MM.1S (cell line): ENCODE results near the gene PLEKHD1.

Source experiments
- DNase-seq: peaks from one replicate; pipeline ENCODE4 v3.0.0-alpha.2; 2015
- H2AFZ ChIP-seq: fragments of 300-600 bp; sonication (generic); 2 replicates; pipeline ENCODE4 v1.6.0; 2016; ENCODE audit warnings: antibody characterized with exemption, low read length
- H3F3A ChIP-seq: fragments of 300-600 bp; sonication (generic); 2 replicates; pipeline ENCODE4 v1.6.1; 2016; ENCODE audit warnings: mild to moderate bottlenecking, antibody characterized with exemption, low read length, moderate library complexity, mixed read lengths; ENCODE audit not compliant: insufficient read depth
- H3K27ac ChIP-seq: fragments of 300-600 bp; sonication (generic); 2 replicates; pipeline ENCODE4 v1.5.1; 2016; ENCODE audit warnings: mild to moderate bottlenecking, low read length
- H3K27me3 ChIP-seq: fragments of 300-600 bp; sonication (generic); replicated peaks from 2 replicates; pipeline ENCODE4 v1.6.0; 2016; ENCODE audit warnings: low read length; ENCODE audit not compliant: insufficient read depth
- H3K36me3 ChIP-seq: fragments of 300-600 bp; sonication (generic); replicated peaks from 2 replicates; pipeline ENCODE4 v1.6.1; 2016; ENCODE audit warnings: mild to moderate bottlenecking, low read length, mixed read lengths; ENCODE audit not compliant: insufficient read depth
- H3K4me1 ChIP-seq: fragments of 300-600 bp; sonication (generic); 2 replicates; pipeline ENCODE4 v1.6.1; 2016; ENCODE audit warnings: low read length, mixed read lengths
- H3K4me2 ChIP-seq: fragments of 300-600 bp; sonication (generic); 2 replicates; pipeline ENCODE4 v1.6.0; 2016; ENCODE audit warnings: low read depth, low read length
- H3K4me3 ChIP-seq: fragments of 300-600 bp; sonication (generic); 2 replicates; pipeline ENCODE4 v1.5.1; 2016; ENCODE audit warnings: low read length, mixed read lengths
- H3K79me2 ChIP-seq: fragments of 300-600 bp; sonication (generic); 2 replicates; pipeline ENCODE4 v1.6.1; 2016; ENCODE audit warnings: mixed run types, low read length, mixed read lengths
- H3K9ac ChIP-seq: fragments of 300-600 bp; sonication (generic); 2 replicates; pipeline ENCODE4 v1.6.1; 2016; ENCODE audit warnings: low read length, mixed read lengths
- H3K9me2 ChIP-seq: fragments of 300-600 bp; sonication (generic); replicated peaks from 2 replicates; pipeline ENCODE4 v1.6.1; 2016; ENCODE audit warnings: mild to moderate bottlenecking, low read length, mixed read lengths; ENCODE audit not compliant: insufficient read depth
- H3K9me3 ChIP-seq: fragments of 300-600 bp; sonication (generic); replicated peaks from 2 replicates; pipeline ENCODE4 v1.6.1; 2016; ENCODE audit warnings: mild to moderate bottlenecking, low read length, mixed read lengths; ENCODE audit not compliant: insufficient read depth
- H4K20me1 ChIP-seq: fragments of 300-600 bp; sonication (generic); 2 replicates; pipeline ENCODE4 v1.6.1; 2016; ENCODE audit warnings: mild to moderate bottlenecking, low read length, moderate library complexity, mixed read lengths; ENCODE audit not compliant: insufficient read depth
- EZH2 ChIP-seq: fragments of 300-600 bp; sonication (generic); optimal IDR thresholded peaks from 2 replicates; pipeline ENCODE3; 2017; ENCODE audit warnings: low read depth, mild to moderate bottlenecking, antibody characterized with exemption, low read length, mixed read lengths
- EZH2phosphoT487 ChIP-seq: fragments of 300-600 bp; sonication (generic); IDR thresholded peaks from 2 replicates; pipeline ENCODE4 v1.6.1; 2018; ENCODE audit warnings: antibody characterized with exemption, low read length
- TF ChIP-seq, protein P1 (sequence below): fragments of 300-600 bp; sonication (generic); IDR thresholded peaks from 2 replicates; pipeline ENCODE4 v1.5.1; 2016; ENCODE audit warnings: antibody characterized with exemption, low read length, mixed read lengths

PLEKHD1 gene

GRCh38 chr14:69536971-69537370, 52.4 kb downstream of the PLEKHD1 start:
- TF ChIP-seq, protein P1, sequence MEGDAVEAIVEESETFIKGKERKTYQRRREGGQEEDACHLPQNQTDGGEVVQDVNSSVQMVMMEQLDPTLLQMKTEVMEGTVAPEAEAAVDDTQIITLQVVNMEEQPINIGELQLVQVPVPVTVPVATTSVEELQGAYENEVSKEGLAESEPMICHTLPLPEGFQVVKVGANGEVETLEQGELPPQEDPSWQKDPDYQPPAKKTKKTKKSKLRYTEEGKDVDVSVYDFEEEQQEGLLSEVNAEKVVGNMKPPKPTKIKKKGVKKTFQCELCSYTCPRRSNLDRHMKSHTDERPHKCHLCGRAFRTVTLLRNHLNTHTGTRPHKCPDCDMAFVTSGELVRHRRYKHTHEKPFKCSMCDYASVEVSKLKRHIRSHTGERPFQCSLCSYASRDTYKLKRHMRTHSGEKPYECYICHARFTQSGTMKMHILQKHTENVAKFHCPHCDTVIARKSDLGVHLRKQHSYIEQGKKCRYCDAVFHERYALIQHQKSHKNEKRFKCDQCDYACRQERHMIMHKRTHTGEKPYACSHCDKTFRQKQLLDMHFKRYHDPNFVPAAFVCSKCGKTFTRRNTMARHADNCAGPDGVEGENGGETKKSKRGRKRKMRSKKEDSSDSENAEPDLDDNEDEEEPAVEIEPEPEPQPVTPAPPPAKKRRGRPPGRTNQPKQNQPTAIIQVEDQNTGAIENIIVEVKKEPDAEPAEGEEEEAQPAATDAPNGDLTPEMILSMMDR, result no peak
- TF ChIP-seq EZH2phosphoT487, result no peak
- TF ChIP-seq EZH2, result no peak
- no peak overlapping the region for H3K4me3 ChIP-seq

DNA sequence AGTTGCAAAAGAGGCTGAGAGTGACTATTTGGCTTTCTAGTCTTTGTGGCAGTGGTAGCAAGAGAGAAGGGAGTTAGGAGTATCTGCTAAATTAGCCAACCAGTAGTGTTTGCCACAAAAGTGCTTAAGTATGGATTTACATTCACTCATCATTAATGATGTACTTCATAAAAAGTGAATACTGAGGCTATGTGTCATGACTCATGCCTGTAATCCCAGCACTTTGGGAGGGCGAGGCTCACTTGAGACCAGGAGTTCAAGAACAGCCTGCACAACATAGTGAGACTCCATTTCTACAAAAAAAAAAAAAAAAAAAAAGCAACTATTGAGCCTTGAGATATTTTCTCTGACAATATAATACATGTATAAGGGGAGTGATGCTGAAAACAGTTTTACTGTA, 53.4 kb downstream of the PLEKHD1 start:
- Histone ChIP-seq H3K79me2 (no peaks in the 10 kb centered on the region), H4K20me1 (no peaks in the 10 kb centered on the region), H3K9ac (no peak overlapping the region), H3K4me1 (no peaks in the 10 kb centered on the region), H2AFZ (no peak overlapping the region), H3K4me2 (no peak overlapping the region), H3F3A (no peaks in the 10 kb centered on the region), H3K4me3 (no peak overlapping the region), H3K27ac (no peak overlapping the region), H3K9me2 (no peaks in the 10 kb centered on the region), H3K36me3 (no peaks in the 10 kb centered on the region), H3K27me3 (no peaks in the 10 kb centered on the region), H3K9me3 (no peaks in the 10 kb centered on the region)
- TF ChIP-seq, protein P1, result no peak
- no peak for TF ChIP-seq EZH2
- DNase-seq, result no peak

More at GRCh38 chr14:69536971-69537370, 52.4 kb downstream of the PLEKHD1 start:
- DNase-seq, result no peak
- Histone ChIP-seq H3K9ac (no peak overlapping the region), H3K79me2 (no peaks in the 10 kb centered on the region), H3K27ac (no peak overlapping the region), H3F3A (no peaks in the 10 kb centered on the region), H3K36me3 (no peaks in the 10 kb centered on the region), H2AFZ (no peak overlapping the region), H3K4me2 (no peak overlapping the region), H3K9me3 (no peaks in the 10 kb centered on the region), H3K4me1 (no peaks in the 10 kb centered on the region), H3K27me3 (no peaks in the 10 kb centered on the region), H3K9me2 (no peaks in the 10 kb centered on the region), H4K20me1 (no peaks in the 10 kb centered on the region)

DNA sequence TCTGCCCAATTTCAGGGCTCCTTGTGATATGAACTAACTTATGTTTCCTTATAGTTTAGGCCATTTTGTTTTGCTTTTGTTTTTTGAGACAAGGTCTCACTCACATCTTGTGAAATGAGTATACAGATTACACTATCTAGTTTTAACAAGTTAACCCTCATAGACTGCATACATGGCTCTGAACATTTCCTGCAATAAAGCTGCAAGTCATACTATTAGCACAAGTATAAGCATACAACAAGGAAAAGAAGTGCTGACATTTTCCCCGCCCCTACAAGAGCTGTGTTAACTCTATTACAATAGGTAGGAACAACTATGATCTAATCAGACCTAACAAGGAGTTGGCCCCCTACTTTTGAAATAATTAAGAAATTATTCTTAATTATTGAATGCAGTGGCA, 54.2 kb downstream of the PLEKHD1 start:
- no peaks in the 10 kb centered on the region for H3K36me3 ChIP-seq
- H3K4me1 ChIP-seq, result no peaks in the 10 kb centered on the region
- no peaks in the 10 kb centered on the region for H3K9me2 ChIP-seq
- no peak for TF ChIP-seq EZH2
- no peak for TF ChIP-seq EZH2phosphoT487
- TF ChIP-seq, protein P1, result no peak
- no peaks in the 10 kb centered on the region for H3F3A ChIP-seq
- H4K20me1 ChIP-seq, result no peaks in the 10 kb centered on the region
- H2AFZ ChIP-seq, result no peak overlapping the region
- no peak overlapping the region for H3K4me2 ChIP-seq
- no peak overlapping the region for H3K27ac ChIP-seq
- H3K9me3 ChIP-seq, result no peaks in the 10 kb centered on the region
- DNase-seq, result no peak
- no peaks in the 10 kb centered on the region for H3K27me3 ChIP-seq
- H3K4me3 ChIP-seq, result no peak overlapping the region
- no peaks in the 10 kb centered on the region for H3K79me2 ChIP-seq
- no peak overlapping the region for H3K9ac ChIP-seq
